Epidermal melanocyte (primary cell): ENCODE results near the gene DNAH7.
"Not testable (repeated sequence)": the region's sequence is repeated elsewhere in the genome, so short reads cannot be mapped to it uniquely, and the experiment has no call there.

Experiments
- DNase-seq: peaks from one replicate; pipeline ENCODE4 v3.0.0; 2011; ENCODE audit warnings: low spot score; ENCODE audit not compliant: insufficient read length

Gene DNAH7

DNA sequence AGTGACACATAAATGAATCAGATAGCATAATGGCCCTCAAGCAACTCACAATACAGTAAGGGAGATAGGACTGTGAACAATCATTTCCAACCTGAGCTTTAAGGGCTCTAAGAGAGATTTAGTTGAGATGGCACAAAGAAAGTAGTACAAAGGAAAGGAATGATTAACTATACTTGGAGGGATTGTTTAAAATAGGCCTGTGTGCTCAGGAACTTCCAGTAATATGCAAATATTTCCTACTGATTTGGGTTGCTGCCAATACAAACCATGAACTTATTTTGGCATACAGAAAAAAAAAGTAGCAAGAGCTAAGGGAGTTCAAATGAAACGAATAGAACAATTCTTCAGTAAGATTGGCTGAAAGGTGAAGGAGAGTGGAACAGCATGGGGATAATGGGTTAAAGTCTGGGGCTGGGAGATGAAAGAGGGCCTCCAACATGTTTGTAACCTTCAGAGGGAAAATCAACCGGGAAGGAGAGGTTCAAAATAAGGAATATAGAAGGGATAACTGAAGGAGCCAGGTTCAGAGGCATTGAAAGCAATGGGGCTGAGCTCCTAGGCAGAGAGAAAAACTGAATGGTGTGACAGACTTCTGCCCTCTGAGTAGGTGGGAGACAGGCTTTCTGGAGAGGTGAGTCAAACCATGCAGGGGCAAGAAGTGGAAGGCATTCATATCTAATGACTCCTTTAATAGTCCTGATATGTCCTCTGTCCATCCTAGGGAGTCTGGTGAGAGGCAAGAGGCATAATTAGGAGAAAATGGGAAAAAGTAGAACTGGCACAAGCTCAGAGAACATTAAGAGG, 83.5 kb downstream of the DNAH7 start:
- DNase-seq = no peak

- DNase-seq = no peak
Observed at GRCh38 chr2:195967336-195967735, 101.3 kb downstream of the DNAH7 start.

GRCh38 chr2:195961873-195962272, 106.8 kb downstream of the DNAH7 start:
- DNase-seq = no peak

DNA sequence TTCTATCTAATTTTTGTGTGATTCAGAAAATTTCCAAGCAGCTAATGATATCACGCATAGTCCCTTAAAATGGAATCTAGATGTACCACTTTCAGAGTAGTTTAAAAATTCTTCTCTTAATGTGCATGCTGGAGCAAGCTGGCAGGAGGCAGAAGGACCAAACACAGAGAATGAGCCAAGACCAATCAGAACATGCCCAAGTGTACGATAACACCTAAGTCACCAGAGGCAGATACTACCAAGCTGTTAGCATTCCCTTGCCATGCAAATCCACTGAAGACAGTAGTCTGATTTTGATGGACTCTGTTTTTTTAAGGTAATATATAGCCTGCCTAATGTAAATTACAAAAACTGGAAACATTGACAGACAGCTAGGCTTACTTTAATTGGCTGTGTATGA, 109.3 kb downstream of the DNAH7 start:
- DNase-seq = no peak

DNA sequence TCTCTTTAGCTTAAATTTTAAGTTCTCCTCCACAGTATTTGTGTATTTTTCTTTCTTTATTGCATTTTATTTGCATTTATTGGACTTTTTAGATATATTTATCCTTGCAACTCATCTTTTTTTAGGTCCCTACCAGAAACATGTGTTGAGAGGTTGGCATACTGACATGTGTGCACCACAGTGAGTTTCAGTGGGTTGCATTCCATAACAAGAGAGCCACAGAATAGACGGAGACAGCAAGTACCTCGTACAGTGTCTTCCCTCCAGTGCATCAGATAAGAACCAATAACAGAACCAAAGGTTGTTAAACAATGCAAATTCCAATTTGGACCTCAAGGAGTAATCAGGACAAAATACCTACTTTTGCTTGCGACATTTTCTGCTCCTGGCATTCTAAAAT, 111.9 kb downstream of the DNAH7 start:
- DNase-seq = no peak

DNA sequence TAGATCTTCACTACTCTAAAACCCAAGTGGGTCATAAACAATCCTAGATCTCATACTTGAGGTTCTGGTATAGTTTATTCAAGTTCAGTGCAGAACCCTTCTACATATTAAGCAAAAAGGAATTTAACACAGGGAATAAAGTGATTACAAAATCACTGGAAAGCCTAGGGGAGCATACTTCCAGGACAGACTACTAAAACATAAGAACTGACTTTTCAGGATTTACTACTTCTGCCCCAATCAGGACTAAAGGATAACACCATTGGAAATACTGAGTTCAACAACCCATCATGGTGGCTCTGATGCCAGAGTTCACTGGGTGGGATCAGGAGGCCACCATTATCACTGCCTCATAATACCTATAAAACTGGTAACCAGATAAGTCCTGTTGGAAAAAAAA, 123.6 kb downstream of the DNAH7 start:
- no peak for DNase-seq

GRCh38 chr2:195937176-195937575, 131.5 kb downstream of the DNAH7 start:
- no peak for DNase-seq

DNA sequence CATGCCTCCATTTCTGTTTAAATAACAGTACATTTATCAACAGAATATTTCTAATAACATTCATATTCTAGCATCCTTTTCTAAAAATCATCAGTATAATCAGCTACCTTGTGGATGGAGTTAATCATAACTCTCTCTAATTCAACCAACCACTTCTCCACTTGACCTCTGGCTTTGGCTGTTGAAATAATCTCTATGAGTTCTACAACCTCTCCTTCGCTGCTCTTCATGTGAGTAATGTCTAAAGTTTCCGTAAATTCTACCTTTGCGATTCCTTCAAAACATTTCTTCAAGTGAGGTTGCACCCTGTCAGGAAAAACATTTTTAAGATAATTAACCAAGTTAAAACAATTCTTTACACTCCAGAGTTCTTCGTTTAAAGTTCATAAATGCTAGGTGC, 134.2 kb downstream of the DNAH7 start:
- no peak for DNase-seq

DNA sequence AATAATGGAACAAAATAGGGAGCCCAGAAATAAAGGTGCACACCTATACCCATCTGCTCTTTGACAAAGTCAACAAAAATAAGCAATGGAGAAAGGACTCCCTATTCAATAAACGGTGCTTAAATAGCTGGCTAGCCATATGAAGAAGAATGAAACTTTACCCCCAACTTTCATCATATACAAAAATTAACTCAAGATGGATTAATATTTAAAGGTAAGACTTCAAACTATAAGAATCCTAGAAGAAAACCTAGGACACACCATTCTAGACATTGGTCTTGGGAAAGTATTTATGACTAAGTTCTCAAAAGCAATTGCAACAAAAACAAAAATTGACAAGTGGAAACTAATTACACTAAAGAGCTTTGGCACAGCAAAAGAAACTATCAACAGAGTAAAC, 139.1 kb downstream of the DNAH7 start:
- no peak for DNase-seq

- no peak for DNase-seq
Observed at GRCh38 chr2:195925120-195925519, 143.5 kb downstream of the DNAH7 start.

- DNase-seq = no peak
Observed at GRCh38 chr2:195923889-195924288, 144.7 kb downstream of the DNAH7 start.

DNA sequence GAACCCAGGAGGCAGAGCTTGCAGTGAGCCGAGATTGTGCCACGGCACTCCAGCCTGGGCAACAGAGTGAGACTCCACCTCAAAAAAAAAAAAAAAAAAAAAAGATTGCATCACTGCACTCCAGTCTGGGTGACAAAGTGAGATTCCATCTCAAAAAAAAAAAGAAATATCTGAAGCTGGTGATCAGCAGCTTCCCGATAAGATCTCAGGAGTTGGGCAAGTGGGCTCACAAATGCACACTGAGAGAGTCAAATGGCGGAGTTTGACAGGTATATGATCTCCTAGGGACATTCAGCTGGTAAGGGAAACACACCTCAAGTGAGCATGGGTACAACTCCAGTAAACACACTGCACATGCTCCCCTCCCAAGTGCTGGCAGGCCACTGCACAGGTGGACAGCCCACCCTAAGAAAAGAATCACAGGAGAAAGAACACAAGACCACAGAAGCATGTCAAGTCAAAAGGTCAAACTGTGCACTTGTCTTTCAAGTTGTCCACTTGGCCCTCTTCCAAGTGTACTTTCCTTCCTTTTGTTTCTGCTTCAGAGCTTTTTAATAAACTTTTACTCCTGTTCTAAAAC, 151.5 kb downstream of the DNAH7 start:
- not testable (repeated sequence) for DNase-seq

- no peak for DNase-seq
Observed at GRCh38 chr2:195912079-195912478, 156.6 kb downstream of the DNAH7 start.

- DNase-seq = no peak
Observed at GRCh38 chr2:195910570-195910969, 158.1 kb downstream of the DNAH7 start.

- no peak for DNase-seq
Observed at GRCh38 chr2:195909926-195910325, 158.7 kb downstream of the DNAH7 start.

GRCh38 chr2:195907474-195907873, 161.2 kb downstream of the DNAH7 start:
- DNase-seq = no peak

DNA sequence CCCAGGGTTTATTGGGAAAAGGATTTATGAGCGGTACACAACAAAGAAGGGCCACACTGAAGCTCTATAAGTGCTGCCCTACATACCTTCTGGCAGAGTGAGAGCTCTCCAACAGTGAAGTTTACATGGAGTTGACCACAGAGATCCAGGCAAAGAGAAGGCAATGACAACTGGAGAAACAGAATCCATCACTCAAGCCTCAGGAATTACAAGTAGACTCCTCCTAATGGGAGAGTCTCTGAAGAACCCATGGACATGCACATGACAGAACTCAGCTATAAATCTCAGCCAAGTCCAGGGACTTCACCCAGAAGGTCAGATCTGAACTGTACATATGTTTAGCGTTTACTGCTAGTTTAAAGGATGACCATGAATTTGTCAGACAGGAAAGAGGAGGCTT, 164.7 kb downstream of the DNAH7 start:
- no peak for DNase-seq

DNA sequence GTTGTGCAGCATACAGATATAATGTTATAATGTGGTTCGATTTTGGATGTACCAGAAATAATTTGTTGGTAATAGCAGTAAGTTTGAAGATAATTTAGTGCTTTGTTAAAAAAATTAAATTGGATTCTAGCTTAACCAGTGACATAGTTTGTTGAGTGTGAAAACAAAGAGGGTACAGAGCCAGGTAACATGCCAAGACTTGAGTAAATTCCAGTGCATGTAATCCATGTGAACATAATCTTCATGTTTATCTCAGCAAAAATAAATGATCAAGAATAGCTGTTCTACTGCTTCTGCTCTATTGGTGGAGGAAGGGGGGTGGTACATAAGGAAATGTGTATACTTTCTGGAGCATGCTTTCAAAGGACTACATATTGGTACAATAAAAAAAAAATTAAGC, 165.8 kb downstream of the DNAH7 start:
- no peak for DNase-seq

DNA sequence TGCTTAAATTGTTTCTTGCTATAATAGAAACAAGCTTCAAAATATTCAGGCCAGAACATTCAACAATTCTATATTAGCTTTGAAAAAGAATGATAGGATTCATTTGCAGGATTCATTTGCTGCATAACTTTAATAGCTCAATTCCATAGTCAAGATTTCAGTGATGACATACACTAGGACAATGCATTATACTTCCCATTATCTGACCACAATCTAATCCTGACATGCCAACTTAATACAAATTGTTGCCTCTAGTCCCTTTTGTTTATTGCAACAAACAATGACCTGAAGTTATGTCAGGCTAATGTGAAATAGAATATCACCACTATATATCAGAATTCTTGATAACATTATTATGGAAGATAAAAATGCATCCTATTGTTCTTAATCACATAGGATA, 169.4 kb downstream of the DNAH7 start:
- no peak for DNase-seq

- peak; percentile 61 for DNase-seq
Observed at GRCh38 chr2:195898505-195899191, 170.0 kb downstream of the DNAH7 start.

DNA sequence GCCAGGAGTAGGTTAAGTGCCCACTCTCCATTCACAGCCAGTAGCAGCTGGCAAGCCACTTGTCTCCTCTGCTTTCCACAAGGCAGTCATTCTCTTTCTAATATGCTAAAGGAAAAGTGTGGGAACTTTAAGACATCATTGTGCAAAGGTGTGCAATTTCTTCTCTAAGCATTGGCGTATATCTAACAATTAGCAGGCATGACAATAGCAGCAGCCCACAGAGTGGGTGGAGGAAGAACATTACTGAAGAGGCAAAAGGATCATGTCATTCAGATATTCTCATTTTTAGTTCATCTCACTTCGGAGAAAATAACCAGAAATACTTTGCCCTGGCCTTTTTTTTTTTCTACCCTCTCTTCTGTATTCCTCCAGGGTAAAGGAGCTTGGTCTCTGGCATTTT, 177.6 kb downstream of the DNAH7 start:
- no peak for DNase-seq

- DNase-seq = no peak
Observed at GRCh38 chr2:195879153-195879552, 189.5 kb downstream of the DNAH7 start.

GRCh38 chr2:195871326-195871725, 197.3 kb downstream of the DNAH7 start:
- no peak for DNase-seq
